Stimulated activated CD8-positive, alpha-beta memory T cell treated with anti-CD3 and anti-CD28 coated beads, Interleukin-2, amount 100 ng/mL, for 1 hour (primary cell): ENCODE data around the gene NT5M.
"Not testable (repeated sequence)": the region's sequence is repeated elsewhere in the genome, so short reads cannot be mapped to it uniquely, and the experiment has no call there.

Experiments
- DNase-seq, 2 donors: peaks; one replicate each; pipeline ENCODE4 v3.0.0-alpha.2; 2020; ENCODE audit warnings: low read depth in 2 of 2

Gene NT5M

GRCh38 chr17:17377071-17377967 lies 74.1 kb downstream of the NT5M start:
- DNase-seq, result no peak

- DNase-seq, result no peak
These were observed 76.2 kb downstream of the NT5M start for GRCh38 chr17:17379197-17379991.

DNA sequence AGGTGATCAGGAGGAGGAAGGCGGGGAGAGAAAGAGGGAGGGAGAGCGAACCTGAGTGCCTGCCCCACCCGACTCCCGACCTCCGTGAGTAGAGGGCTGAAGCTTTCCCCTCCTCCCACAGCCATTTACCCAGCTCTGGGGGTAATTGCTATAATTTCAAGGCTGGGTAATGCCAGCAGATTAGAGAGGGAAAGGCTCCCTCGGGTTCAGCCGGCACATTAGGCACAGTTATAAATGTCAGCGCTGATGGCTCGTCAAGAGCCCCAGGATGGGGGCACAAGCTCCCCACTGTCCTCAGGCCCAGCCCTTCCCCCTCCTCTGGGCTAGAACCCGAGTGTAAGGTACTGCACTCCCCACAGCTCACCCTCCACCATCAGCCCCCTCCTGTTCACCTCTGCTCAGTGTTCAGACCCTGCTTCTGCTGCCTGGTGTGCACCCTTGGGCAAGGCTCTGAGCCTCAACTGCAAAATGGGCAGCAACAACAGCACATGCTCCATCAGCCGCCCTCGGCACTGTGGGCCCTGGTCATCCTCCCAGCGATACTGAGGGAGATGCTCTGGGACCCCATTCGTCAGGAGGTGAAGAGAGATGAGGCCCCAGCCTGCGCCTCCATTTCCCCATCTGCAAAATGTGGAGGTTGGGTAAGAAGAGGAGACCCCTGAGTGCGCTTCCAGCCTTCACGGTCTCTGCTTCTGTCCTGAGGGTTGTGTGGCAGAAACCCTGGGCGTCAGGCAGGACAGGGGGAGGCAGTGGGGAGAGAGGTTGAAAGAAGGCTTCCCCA lies 77.2 kb downstream of the NT5M start:
- DNase-seq, result no peak

DNA sequence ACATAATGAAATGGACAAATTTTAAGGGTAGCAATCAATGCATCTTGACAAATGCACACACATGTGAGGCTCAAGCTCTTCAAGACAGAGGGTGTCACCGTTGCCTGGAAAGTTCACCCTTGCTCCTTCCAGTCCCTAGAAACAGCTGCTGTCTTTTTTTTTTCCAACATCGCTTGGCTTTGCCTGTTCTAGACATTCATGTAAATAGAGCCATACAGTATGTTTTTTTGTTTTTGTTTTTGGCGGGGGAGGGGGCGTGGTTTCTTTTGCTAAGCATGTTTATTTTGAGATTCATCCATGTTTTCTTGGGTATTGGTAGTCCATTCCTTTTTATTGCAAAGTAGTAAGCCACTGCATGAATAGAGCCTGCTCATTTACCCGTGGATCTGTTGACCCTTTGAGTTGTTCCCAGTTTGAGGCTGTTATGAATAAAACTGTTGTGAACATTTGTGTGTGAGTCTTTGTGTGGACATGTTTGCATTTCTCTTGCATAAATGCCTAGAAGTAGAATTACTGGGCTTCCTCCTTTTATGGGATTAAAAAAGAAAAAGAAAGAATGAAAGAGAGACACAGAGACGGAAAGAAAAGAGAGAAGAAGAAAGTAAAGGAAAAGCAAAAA lies 78.4 kb downstream of the NT5M start:
- DNase-seq, result no peak

DNA sequence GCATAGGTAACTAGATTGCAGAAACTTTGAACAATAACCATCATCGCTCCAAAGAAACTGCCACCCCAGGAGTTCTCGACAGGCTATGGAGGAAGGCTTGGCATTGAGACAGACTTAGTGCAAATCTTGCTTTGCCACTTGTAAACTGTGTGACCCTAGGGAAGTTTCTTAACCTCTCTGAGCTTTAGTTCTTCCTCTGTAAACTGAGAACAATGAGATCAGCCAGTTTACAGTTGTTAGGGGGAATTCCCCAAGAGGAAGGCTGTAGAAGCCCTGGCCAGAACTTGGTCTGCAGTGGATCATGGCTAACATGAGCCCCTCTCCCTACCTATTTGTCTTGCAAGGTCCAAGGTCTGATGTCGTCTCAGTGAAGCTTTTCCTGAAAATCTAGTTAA lies 78.9 kb downstream of the NT5M start:
- DNase-seq, result no peak

DNA sequence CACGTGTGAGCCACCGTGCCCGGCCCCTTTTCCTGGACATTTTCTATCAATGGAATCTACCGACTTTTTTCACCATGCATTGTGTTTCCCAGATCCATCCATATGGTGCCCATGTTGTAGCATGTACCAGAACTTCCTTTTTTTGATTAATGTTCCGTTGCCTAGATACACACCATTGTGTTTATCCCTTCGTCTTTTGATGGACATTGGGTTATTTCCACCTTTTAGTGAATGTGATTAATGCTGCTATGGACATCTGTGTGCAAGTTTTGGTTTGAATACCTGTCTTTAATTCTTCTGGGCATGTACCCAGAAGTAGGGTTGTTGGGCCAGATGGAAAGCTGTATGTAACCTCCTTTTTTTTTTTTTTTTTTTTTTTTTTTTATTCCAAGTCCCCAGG lies 79.8 kb downstream of the NT5M start:
- no peak for DNase-seq

DNA sequence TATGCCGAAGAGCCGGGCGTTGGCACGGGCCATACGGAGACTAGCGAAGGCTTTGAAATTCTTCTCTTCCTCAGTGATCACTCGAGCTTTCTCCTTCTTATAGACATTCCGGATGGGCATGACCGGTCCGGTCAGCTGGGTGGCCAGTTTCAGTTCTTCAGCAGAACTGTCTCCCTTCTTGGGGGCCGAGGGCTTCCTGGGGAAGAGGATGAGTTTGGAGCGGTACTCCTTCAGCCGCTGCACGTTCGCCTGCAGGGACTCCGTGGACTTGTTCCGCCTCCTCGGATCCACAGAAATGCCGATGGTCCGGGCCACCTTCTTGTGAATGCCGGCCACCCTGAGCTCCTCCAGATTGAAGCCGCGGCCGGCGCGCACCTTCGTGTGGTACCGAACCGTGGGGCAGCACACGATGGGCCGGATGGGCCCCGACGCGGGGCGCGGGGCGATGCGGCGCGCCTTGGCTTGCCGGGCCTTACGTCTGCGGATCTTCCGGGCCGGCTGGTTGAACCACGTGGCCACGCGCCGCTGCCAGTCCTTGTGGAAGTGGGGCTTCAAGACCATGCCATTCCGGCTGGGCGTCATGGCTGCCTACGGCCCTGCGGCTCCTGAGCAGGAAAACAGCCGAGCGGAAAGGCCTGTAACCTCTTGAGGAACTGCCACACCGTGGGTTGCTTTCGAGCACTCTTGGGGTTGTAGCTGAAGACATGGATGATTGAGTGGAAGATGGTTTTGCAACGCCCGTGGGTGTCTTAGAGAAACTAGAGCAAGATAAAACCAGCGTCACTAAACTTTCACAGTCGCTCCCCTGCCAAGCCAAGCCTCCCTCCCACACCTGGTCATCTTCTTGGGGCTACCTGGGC lies 80.5 kb downstream of the NT5M start:
- not testable (repeated sequence) for DNase-seq

DNA sequence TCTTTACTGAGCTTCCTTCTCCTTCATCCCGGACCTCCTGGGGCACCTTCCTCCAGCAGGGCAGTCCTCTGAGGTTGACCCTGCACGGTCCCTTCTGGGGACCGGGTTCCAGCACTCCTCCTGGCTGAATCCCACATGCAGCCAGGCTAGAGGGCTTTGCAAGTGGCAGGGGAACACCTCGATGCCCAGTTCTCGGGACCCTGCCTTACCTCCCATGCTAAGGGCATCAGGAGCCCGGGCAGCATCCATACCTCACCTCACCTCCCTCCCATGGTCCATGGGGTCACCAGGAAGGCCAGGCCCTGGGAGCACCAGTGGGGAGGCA lies 81.1 kb downstream of the NT5M start:
- no peak for DNase-seq

DNA sequence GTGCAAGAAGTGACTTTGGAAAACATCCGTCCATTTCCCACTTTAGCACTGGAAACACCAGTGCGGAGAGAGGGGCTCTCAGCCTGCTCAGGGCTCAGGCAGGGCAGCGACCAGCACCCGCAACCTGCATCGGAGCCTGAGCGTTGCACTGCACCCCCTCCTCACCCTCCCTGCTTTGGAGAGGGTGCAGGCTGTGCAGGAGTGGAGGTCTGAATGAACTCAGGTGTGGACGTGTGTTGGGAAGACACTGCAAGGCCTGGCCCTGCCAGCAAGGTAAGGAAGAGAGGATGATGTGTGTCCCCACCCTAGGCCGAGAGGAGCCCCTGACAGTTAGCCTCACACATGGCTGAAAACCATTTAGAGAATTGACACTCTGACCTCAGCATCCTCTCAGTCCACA lies 81.8 kb downstream of the NT5M start:
- no peak for DNase-seq

- DNase-seq, result no peak
These were observed 82.3 kb downstream of the NT5M start for GRCh38 chr17:17385491-17385890.

DNA sequence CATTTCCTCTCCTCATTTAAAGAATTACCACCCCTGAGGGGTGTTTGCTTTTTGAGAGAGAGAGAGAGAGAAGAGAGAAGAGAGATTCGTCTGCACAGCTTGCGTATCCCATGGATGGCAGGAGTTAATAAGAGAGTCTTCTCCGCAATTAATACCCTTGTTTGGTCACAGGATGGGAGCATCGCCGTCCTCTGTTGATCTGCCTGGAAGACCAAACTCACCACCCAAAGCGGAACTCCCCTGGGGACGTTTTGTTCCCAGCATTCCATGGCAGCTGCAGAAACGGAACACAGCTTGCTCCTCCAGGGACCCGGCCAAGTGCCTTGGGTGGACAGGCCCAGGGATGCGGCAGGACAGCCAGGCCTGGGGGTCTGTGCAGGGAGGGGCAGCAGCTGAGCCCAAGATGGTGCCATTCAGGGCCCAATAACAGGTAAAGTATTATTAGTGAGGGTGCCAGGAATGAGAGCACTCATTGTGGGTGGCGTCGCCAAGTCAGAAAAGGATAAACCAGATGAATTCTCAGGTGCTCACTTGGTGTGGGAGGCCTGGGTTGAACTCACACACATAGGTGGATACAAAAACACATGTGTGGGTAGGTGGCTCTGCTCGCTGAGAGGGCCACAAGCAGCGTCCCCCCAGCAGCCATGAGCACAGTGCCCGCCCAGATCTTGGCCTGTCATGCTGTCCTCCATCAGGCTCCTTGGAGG lies 83.1 kb downstream of the NT5M start:
- no peak for DNase-seq

- no peak for DNase-seq
These were observed 83.9 kb downstream of the NT5M start for GRCh38 chr17:17387017-17387497.

- DNase-seq, result no peak
These were observed 84.6 kb downstream of the NT5M start for GRCh38 chr17:17387498-17388362.

DNA sequence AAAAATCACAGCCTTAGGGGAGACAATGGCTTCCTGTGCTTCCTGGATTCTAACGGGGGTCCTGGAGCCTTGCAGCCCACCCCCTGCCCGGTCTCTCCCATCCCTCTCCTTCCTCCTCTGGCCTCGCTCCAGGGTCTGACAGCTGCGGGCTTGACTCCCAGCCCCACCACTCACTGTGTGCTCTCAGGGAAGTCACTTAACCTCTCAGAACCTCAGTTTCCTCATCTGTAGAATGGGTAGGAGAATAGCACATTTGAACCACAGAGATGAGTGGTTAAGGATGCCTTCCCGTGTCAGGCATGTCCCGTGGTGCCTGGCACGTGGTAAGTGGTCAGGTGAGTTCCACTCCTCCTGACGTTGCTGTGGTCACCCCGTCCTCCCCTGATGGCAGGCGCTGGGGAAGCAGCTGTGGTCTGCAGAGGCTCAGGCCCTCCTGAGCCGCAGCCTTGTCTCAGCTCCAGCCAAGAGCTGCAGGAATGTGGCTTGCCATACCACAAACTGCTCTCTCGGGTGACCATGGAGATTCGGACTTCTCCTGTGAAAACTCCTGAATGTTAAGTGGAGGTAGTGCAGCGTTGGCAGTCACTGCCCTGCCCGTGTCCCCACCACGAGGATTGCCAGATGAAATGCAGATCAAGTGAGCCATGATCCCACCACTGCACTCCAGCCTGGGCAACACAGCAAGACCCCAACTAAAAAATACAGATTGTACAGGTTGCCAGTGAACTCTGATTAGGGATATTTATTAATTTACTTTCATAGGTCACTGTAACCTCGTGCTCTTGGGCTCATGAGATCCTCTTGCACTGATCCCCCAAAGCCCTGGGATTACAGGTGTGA lies 85.7 kb downstream of the NT5M start:
- DNase-seq, result no peak

DNA sequence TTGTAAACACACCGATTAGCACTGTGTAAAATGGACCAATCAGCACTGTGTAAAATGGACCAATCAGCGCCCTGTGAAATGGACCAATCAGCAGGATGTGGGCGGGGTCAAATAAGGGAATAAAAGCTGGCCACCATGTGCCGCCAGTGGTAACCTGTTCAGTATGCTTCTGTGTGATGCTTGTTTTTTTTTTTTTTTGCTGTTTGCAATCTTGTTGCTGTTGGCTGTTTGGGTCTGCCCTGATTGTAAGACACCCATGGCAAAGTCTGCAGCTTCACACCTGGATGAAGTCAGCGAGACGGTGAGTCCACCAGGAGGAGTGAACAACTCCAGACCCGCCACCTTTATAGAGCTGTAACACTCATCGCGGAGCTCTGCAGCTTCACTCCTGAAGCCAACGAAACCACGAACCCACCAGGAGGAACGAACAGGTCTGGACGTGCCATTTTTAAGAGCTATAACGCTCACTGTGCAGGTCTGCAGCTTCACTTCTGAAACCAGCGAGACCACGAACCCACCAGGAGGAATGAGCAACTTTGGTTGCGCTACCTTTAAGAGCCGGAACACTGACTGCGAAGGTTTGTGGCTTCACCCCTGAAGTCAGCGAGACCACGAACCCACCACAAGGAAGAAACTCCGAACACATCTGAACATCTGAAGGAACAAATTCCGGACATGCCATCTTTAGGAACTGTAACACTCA lies 88.6 kb downstream of the NT5M start:
- peak in 1 of 2 donors; percentile 36 for DNase-seq

- no peak for DNase-seq
These were observed 90.8 kb downstream of the NT5M start for GRCh38 chr17:17393976-17394375.

DNA sequence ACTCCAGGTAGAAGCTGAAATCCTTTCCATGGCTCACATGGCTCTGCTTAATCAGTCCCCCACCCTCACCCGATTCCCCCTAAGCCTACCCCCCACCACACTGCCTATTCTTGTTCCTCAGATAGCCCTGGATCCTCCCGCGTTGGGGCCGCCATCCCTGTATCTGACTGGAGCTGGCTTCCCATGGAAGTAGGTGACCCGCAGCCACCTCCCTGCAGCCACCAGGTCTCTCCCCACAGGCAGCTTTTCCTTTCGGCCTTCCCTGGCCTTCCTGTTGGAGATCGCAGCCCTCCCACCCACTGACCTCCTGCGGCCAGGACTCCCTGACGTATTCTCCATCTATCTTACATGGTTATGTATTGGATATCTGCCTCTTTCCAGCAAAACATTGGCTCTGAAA lies 91.3 kb downstream of the NT5M start:
- DNase-seq, result no peak
